Measurements from ENCODE around the gene ALX1.

Gene ALX1

DNA sequence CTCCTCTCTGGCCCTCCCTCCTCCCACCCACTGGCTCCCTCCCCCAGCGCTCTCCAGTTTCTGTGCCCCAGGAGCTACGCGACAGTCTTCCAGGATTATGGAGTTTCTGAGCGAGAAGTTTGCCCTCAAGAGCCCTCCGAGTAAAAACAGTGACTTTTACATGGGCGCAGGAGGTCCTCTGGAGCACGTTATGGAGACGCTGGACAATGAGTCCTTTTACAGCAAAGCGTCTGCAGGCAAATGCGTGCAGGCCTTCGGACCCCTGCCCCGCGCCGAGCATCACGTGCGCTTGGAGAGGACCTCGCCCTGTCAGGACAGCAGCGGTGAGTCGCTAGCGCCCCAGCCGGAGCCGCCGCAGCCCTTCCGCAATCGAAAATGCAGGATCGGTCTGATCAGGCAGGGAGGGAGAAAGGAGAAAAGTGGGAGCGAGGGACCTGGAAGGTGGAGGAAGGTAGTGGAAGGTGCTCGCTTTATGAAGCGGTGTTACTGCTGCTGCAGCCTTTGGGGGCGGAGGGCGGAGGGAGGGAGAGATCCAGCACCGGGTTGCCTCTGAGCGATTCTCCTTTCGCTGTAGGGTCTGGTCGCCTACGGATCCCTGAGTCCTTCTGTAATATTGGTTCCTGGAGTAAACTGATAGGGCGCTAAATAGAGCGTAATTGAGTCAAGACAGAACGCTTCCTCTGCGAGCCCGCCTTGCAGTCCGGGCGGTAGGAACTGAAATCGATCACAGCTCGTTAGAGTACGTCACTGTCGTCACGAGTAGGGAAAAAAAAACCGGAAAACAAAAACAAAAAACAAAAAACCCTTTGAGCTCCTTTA, at the start of gene ALX1:
TSS of gene ALX1 (plus strand) at position 56 of the 819 bp plus-strand sequence. CDS start at position 98, 42 bp downstream.
- DNase-seq = peak; percentile 3

DNA sequence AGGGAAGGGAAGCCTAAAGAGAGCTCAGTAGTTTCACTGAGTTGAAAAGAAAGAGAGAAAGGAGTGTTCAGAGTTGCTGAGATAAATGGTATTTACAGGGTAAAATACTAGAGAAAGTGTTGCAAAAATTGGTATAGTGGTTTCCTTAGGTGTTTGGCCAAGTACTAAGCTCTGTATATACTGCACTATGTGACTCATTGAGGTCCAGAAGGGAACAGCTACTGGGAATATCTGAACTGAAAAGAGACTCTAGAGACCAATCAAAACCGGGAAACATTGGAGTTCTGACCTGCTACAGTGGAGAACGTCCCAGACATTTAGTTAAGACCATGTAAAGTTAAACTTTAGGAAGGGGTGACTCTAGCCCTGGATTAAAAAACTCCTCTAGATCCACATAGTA, 42.7 kb upstream of the ALX1 start:
- DNase-seq = no peak

DNA sequence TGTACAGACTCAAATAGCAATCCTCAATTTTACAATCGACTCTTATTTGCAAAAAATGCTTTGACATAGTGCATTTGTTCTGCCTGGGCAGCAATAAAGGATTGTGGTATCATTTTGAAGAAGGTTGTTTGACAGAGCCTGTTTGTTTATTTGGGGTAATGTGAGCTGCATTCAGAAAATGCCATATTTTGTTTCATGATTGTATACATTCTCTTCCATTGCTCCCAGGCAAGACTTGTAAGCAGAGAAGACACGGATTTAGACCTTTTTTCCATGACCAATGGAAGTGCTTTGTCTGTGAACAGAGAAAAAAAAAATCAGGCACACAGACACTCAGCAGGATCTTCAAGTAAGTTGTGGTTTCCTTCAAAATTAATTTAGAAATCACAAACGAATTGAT, 35.5 kb upstream of the ALX1 start:
- no peak for DNase-seq

DNA sequence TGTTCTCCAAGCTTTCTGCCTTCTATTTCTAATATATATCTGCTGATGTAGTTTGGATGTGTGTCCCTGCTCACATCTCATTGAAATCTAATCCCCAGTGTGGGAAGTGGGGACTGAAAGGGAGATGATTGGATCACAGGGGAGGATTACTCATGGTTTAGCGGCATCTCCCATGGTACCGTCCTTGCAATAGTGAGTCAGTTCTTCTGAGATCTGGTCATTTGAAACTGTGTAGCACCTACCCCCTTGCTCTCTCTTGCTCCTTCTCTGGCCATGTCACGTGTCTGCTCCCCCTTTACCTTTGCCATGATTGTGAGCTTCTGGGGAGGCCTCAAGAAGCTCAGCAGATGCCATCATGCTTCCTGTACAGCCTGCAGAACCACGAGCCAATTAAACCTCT, 26.2 kb upstream of the ALX1 start:
- no peak for DNase-seq

DNA sequence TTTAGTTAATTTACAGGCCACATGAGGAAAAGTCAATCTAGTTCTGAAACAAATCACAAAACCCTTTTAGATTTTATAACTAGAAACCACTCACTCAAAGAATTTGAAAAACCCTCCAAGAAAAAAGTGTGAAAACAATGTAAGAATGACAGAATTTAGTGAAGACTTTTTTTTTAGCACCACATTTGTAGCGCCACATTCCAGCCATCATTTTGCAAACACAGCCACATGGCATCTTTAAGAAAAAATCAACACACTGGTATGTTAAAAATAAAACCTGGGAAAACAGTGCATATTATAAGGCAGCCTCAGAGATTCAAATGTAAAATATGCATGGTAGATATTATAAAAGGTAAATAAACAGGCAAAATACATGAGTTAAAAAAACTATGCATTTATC, 22.3 kb upstream of the ALX1 start:
- DNase-seq = no peak

DNA sequence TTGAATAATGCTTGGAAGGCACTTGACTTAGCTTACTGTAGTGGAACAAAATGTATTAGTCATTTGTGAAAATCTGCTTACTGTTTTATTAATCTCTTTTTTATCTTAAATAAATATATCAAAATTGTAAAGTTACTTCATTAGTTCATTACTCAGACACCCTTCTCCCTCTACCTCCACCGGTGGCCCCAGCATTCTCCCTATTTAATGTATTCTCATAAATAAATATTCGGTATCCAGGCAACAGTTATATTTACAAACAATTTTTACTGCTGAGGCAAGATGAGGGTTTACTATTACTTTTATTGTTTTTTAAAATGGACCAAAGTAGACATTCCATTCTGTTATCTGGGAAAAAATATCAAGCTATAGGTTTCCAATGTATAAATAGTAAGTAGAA, 19.6 kb upstream of the ALX1 start:
- DNase-seq = no peak

DNA sequence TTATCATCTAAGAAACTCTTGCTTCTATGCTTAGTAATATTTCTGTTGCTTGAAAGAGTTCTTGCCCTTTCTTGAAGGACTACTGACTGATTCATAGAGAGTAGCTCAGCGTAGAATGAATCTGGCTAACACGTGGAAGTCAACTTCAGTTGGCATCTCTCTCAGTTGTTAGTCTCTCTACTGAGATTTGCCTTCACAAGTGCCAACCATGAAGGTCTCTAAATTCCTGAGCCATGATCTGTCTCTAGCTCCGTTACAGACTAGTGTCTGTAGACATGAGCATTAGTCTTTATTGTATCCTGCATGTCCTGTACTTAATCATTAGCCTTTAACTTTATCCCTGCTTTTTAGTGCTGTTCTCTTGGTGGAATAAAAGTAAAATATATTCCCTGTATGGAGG, 19.1 kb upstream of the ALX1 start:
- DNase-seq = no peak

DNA sequence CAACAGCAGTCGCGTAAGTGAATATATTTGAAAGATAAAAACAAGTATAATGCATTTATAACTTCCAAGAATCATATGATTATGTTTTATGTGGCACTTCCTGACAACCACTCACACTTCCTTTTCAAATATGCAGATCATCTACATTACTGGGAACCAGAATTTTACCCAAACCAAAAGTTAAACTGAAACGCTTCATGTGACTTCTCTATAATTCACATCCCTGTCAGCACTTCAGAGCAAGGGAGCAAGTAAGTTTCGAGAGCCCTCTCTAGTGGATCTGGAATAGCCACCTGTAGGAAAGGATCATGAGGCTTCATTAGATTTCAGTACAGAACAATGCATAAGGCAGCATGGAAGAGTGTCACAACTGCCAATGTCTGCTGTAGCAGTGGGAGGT, 13.7 kb upstream of the ALX1 start:
- no peak for DNase-seq

DNA sequence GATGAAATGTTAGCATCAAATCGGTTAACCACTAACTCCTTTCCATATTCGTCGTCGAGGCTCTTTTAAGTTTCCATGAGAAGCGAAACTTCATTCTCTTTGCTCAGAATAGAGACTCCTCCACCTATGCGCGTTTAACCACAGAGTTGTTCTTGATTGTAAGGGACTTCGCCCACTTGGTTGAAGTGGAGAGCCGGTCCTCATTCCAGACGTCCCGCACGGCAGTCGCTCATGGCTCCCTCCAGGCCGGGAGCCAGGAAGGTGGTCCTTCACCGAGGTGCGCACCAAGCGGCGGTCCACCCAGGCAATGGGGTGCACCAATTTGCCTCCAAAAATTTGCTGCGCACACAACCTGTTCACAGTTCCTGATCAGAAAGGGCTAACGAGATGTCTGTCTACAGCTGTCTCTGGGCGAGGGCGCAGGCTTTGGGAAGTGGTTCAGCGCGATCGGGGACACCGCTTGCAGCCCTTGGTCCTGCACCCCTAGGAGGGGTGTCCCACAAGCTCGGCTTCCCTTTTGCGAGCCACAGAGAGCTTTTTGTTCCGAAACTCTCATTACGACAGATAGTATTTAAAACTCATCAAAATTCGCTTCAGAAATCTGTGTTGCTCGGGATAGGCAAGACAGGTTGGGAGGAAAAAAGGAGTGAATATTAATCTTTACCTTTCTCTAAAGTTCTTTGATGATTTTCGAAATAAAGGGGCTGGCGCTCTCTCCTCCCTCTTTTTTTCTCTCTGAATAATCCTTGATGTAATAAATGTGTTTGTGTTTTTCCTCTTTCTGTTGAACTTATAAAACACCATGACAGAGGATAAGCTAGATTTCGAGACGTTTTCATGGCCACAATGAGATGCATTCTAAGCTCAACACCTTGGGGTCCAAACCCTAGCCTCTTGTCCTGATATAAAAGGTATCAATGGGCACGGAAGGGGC, 6.4 kb upstream of the ALX1 start:
- DNase-seq = no peak

DNA sequence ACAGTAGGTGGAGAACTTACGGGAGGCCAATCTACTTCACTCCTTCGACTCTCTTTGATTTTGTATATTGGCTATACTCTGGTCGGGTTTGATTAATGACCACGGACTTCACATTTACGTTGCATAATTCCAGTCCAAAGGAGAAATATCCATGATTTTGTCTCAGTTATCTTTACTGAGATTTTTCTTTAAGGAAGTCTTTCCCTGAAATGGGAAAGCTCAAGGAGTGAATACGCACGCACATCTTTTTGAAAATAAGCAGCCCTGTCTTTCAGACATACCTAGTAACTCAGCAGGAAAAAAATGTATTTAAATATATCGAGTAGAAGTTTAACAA, 5.7 kb upstream of the ALX1 start:
- no peak for DNase-seq

DNA sequence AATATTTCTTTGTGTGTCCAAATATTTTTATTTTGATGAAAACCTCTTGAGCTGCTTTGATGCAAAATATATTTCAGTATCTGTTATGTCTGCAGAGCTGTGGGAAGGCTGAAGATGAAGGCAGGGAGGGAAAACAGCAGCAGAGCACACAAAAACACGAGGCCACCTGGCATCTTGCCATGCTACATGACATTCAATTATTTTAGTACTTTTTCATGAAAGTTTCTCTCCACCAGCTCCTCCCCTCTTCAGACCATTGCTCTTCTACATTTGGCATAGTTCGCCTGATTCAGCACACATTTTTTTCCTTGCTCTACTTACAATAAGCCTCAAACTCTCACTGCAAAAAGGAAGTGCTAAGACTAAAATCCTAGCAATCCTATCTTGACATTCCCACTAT, 4.6 kb upstream of the ALX1 start:
- DNase-seq = no peak

DNA sequence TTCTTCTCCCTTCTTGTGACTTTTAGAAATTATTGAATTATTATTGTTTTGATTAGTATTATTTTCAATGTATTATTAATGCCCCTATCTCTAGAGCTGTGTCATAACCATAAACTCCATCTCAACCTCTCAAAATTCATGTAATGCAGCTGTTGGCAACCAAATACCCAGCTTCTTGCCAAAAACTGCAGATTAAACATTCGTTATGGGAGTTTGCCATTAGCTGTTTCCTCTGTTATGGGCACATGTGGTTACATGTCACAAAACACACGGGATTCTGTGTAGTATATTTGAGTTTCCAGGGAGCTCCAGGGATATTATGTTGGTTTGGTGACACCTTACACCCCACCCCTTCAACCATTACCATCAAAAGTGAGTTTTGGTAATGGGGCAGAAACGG, 2.8 kb upstream of the ALX1 start:
- no peak for DNase-seq

DNA sequence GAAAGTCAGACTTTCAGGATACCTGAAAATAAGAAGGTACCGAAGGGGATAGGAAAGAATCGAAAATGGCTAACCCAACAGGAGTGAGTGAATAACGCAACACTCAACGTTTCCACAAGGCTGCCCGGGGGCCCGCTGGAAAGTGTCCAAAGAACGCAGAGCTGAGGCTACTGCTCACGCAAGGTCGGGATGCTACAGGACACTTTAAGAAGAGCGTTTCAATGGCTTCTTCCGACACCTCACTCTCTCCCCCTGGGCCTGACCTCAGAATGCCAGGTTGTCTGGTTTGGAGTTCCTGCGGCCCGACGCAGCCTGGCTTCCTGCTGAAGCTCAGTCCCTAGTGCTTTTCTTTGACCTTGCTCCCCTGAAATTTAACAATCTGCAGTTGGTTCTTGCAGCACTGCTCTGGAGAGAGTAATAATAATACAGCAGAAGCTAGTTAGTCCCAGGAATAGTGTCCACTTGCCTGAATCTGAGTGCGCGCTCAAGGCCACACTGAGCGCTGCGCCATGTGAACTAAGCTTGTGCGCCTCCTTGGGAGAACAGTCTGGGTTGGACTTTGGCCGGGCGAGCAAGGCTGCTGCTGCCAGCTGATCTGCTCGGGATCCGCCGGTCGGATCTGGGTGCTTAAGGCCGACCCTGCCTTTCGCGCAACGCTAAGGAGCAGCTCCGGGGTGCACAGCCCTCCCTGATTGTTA, 2.0 kb upstream of the ALX1 start:
- DNase-seq = no peak

DNA sequence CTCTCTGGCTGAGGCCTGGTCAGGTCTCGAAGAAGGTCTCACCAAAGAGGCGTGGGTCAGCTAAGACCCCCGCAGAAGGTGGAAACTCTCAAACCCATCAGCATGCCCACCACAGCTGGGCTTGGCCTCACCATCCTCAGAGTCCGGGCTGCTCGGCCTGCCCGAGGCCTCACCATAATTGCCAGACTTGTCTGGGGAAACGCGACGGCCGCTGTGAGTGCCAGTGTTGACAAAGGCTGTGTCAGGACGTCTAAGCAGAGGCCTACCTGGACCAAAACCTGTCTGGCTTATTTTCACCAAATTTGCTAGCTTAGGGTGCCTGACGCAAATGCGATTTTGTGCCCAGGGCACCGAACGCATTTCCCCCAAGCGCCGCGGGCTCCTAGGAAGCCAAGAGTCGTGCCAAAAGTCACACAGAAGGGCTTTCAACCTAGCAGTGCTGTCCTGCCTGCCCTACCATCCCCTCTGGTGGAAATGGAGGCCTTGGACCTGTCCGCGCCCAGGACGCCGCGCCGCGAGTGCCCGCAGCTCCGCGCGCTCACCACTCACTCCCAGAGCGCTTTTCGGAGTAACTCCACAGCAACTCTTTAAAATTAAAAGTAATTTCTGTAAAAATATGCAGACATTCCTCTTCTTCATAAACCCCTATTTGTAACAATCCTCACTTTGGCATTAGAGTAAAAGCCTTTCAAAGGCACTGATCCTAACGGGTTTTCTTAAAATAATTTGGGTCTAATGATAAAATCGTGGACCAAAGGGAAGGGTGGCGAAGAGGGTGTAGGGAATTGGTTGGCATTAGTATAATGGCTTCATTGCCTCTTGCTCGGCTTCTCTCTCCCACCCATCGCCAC, 1.2 kb upstream of the ALX1 start:
- DNase-seq = no peak

DNA sequence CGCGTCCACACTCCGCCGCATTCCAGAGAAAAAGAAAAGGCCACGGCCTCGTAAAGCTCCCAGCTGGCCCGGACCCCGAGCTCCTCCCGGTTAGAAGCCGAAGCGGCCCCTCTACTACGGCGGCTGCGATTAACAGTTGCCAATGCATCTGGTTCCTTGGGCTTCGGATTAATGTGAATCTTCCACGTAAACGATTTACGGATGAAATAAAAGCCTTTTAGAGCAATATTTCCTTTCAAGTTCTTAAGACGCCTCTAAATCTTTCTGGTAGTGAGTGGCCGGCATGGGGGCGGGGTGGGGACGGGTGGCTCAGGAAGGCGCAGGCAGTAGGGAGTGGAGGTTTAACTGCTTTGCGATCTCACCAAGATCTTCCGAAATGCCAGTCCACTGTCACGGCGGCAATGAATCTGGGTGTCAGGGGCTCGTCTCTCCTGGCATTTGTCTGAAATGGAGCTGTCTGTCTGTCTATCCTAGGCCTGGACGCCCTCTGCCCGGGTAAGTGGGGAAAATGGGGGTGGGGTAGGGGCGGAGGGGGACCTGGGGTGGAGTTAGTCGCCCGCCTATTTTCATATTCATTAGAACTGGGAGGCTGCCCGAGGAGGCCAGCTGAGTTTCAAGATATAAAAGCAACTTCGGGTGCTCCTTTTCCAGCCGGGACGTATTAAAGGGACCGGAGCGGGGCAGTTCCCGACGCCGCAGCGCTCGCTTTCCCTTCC, 413 bp upstream of the ALX1 start:
- DNase-seq = no peak

DNA sequence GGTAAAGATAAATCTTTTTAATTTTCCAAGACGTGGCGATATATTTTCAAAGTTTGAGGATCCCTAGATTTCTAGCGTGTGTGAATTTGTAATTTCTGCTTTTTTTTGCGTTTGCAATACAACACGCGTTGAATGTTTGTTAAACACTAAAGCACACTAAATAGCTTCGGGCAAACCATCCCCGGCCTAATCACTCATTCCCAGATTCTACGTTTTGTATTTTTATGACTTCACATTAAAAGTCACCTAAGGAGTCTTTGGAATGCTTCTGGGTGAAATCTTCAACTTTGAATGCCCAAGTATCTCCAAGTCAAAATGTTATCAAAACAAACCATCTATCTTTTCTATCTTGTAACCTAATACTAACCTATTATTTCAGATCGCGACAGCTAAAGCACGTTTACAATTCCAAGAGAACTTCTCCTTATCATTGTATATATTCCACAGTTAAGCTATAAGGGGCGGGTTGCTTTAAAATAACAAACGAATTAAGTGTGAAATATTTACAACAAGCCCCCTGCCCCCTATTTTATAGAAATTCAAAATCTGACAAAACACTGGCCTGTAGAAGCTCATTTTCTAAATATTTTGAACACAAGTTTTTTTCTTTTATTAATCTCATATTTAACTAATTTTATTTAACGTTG, 1.1 kb downstream of the ALX1 start:
- no peak for DNase-seq

DNA sequence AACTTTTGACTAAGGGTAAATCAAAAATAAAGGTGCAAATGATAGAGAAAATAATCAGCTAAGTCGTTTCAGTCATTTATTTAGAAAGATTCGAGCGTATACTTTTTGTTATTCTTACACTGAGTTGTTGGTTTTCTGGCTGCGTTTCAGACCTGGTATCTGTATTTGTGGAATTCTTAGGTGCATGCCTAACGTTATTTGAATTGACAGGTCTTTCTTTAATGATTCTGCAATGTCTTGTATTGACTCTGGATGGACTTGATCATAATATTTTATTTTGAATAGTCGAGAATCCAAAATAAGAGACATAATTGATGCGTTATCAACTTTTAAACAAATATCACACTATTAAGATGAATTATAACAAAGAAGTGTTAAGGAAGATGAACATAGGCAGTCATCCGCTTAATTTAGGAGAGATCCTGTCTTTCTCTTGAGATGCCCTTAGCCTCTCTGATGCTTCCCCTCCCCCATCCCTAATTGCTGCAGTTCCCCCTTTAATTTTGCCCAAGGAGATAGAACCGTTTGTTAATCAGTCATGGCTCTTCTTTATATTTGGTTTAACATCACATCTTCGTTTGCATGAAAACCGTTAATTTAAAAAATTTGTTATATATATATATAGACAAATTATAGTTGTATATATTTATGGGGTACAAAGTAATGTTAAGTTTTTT, 1.8 kb downstream of the ALX1 start:
- DNase-seq = no peak

DNA sequence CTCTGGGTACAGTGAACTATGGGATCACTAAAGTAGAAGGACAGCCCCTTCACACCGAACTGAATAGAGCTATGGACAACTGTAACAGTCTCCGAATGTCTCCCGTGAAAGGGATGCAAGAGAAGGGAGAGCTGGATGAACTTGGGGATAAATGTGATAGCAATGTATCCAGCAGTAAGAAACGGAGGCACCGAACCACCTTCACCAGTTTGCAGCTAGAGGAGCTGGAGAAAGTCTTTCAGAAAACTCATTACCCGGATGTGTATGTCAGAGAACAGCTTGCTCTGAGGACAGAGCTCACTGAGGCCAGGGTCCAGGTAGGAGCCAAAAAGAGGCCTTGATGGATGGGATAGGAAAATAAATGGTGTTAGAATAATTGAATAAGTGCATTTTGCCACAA, 3.5 kb downstream of the ALX1 start:
- no peak for DNase-seq

DNA sequence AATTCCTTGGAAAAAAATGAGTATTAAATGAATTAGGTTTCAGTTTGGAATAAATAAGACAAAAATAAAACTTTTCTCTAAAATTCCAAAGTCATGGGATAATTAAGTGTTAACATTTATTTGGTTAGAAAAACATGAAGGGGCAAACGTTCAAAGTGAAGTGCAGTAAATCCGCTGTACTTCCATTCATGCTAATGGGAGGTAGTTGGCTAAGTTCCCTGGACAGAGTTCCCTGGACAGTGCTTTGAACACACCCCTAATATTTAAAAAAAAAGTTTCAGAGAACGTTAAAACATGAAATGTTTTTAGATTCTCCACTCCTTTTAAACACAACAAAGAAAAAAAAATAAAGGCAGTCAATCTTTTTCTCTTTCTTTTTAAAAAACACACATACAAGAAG, 16.3 kb downstream of the ALX1 start:
- no peak for DNase-seq

DNA sequence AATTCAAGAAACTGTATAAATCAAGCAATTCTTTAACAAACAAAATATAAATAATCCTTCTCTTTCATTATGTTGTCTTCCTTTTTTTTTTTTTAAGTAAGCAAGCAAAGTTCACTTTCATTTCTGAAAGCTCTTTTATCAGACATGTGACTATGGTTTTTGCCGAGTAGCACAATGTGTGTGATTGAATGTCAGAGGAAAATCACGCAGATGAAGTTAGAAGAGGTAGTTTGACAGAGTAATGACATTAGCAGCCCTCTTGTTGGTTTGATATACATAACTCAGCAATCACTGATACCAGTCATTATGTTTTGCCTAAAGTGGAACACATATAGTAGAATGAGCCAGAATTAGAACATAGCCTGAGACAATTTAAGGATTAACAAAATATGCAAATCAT, 19.0 kb downstream of the ALX1 start:
- no peak for DNase-seq

DNA sequence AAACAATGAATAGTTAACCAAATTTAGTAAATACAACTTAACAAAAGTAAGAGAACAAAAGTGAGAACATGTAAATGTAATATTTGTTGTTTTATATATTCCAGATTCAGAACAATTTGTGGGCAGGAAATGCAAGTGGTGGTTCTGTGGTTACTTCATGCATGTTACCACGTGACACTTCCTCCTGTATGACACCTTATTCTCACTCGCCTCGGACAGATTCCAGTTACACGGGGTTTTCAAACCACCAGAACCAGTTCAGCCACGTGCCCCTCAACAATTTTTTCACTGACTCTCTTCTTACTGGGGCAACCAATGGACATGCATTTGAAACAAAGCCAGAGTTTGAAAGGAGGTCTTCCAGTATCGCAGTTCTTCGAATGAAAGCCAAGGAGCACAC, 21.0 kb downstream of the ALX1 start:
- DNase-seq = no peak
